Endothelial cell of umbilical vein (primary cell): ENCODE data around the gene B2M. TPM values are rescaled to one million over a fixed set of nuclear protein-coding genes. Genes with fewer than 3 reads are reported as not detected.
"Not testable (repeated sequence)": the region's sequence is repeated elsewhere in the genome, so short reads cannot be mapped to it uniquely, and the experiment has no call there.

ENCODE experiments used
- BruUV-seq: library from RNA; stranded (reverse); fragments of 400-500 nt; replicated peaks from 2 replicates; lab custom pipeline; 2021; lab: Mats Ljungman, UMichigan
- CTCF ChIA-PET: fragments of 300-600, 350-600 bp; sonication (Branson Sonifier 250); formaldehyde crosslinking; loops from one replicate; lab custom pipeline; 2021; ENCODE audit warnings: antibody characterized with exemption, inconsistent platforms; lab: Charles Lee
- POLR2A ChIA-PET: fragments of 300-600, 350-600 bp; sonication (Branson Sonifier 250); formaldehyde crosslinking; loops from one replicate; lab custom pipeline; 2021; ENCODE audit warnings: antibody characterized with exemption, inconsistent platforms; lab: Charles Lee
- DNase-seq: peaks from one replicate; pipeline ENCODE4 v3.0.0-alpha.2; 2011; ENCODE audit warnings: low read depth, low spot score
- FAIRE-seq: peaks from 2 replicates; lab custom pipeline; 2011; peaks lifted over from hg19 to GRCh38; lab: Jason Lieb, UNC
- H2AFZ ChIP-seq: 2 replicates; pipeline ENCODE4 v1.6.0; 2012; ENCODE audit warnings: low read depth, low read length, control low read depth, inconsistent platforms
- H3K27ac ChIP-seq: 2 replicates; pipeline ENCODE4 v1.5.1; 2011; ENCODE audit warnings: low read depth, mild to moderate bottlenecking, control low read depth, low read length, moderate library complexity; ENCODE audit not compliant: insufficient read depth
- H3K27me3 ChIP-seq, 2 experiments: 2 replicates each; pipeline versions ENCODE4 v1.6.0 to v1.6.1; 2011; ENCODE audit warnings: low read length in 2 of 2, mixed read lengths in 1 of 2; ENCODE audit not compliant: control insufficient read depth in 2 of 2, insufficient read depth in 2 of 2
- H3K36me3 ChIP-seq, 2 experiments: 2 replicates in 1 of 2; 3 replicates in 1 of 2; pipeline ENCODE4 v1.5.1; 2011; ENCODE audit warnings: low read length in 2 of 2, mild to moderate bottlenecking in 1 of 2, moderate library complexity in 1 of 2; ENCODE audit not compliant: control insufficient read depth in 2 of 2, insufficient read depth in 2 of 2; ENCODE audit errors: extremely low read depth in 1 of 2
- H3K4me1 ChIP-seq: 3 replicates; pipeline ENCODE4 v1.5.1; 2011; ENCODE audit warnings: mild to moderate bottlenecking, low read length; ENCODE audit not compliant: control insufficient read depth, insufficient read depth; ENCODE audit errors: extremely low read depth
- H3K4me2 ChIP-seq: 2 replicates; pipeline ENCODE4 v1.6.1; 2011; ENCODE audit warnings: low read length, control low read depth, mixed read lengths; ENCODE audit not compliant: insufficient read depth
- H3K4me3 ChIP-seq, 3 experiments: fragments of 200-600 bp in 1 of 3; sonication (generic), shearing (Covaris generic) in 1 of 3; replicated peaks in 1 of 3; 2 replicates each; pipeline ENCODE4 v1.5.1; 2011 to 2016; ENCODE audit warnings: control low read depth in 3 of 3, low read length in 3 of 3, mild to moderate bottlenecking in 2 of 3, inconsistent platforms in 1 of 3, low read depth in 1 of 3, moderate library complexity in 1 of 3; ENCODE audit not compliant: insufficient read depth in 1 of 3
- H3K79me2 ChIP-seq: 2 replicates; pipeline ENCODE4 v1.6.0; 2012; ENCODE audit warnings: low read length, inconsistent platforms; ENCODE audit not compliant: control insufficient read depth, insufficient read depth
- H3K9ac ChIP-seq: replicated peaks from 2 replicates; pipeline ENCODE3; 2011; ENCODE audit warnings: low read length, control low read depth; ENCODE audit not compliant: insufficient read depth; ENCODE audit errors: extremely low read depth
- H3K9me1 ChIP-seq: replicated peaks from 3 replicates; pipeline ENCODE4 v1.6.0; 2011; ENCODE audit warnings: mild to moderate bottlenecking, low read length; ENCODE audit not compliant: control insufficient read depth, insufficient read depth; ENCODE audit errors: extremely low read depth
- H3K9me3 ChIP-seq: replicated peaks from 2 replicates; pipeline ENCODE4 v1.5.1; 2012; ENCODE audit warnings: low read length, inconsistent platforms; ENCODE audit not compliant: control insufficient read depth, insufficient read depth
- H4K20me1 ChIP-seq: replicated peaks from 2 replicates; pipeline ENCODE3; 2011; ENCODE audit warnings: mild to moderate bottlenecking, low read length; ENCODE audit not compliant: control insufficient read depth, insufficient read depth; ENCODE audit errors: extremely low read depth
- CTCF ChIP-seq, 2 donors: IDR thresholded peaks; 1 replicate in 1 of 2; 2 replicates in 1 of 2; pipeline ENCODE4 v1.5.1; 2011; ENCODE audit warnings: low read length in 2 of 2, mild to moderate bottlenecking in 2 of 2, moderate library complexity in 2 of 2, control low read depth in 1 of 2, inconsistent platforms in 1 of 2, low read depth in 1 of 2; ENCODE audit not compliant: insufficient read depth in 1 of 2; ENCODE audit errors: extremely low read depth in 1 of 2
- EZH2 ChIP-seq: IDR thresholded peaks from 2 replicates; pipeline ENCODE4 v1.6.1; 2012; ENCODE audit warnings: borderline replicate concordance, low read depth, mild to moderate bottlenecking, moderate library complexity, low read length, inconsistent platforms; ENCODE audit not compliant: severe bottlenecking
- FOS ChIP-seq: IDR thresholded peaks from 2 replicates; pipeline ENCODE4 v1.6.1; 2011; ENCODE audit warnings: mild to moderate bottlenecking, low read length, moderate library complexity, borderline replicate concordance; ENCODE audit not compliant: insufficient read depth
- GATA2 ChIP-seq: IDR thresholded peaks from 2 replicates; pipeline ENCODE4 v1.7.0; 2011; ENCODE audit warnings: low read depth, mild to moderate bottlenecking, moderate library complexity, mixed read lengths, low read length; ENCODE audit not compliant: insufficient read length, insufficient read depth
- JUN ChIP-seq: IDR thresholded peaks from 2 replicates; pipeline ENCODE4 v1.6.1; 2011; ENCODE audit warnings: borderline replicate concordance, low read depth; ENCODE audit not compliant: insufficient read length, insufficient read depth
- MAX ChIP-seq: IDR thresholded peaks from 2 replicates; pipeline ENCODE4 v1.6.1; 2011; ENCODE audit not compliant: insufficient read depth, insufficient read length
- MYC ChIP-seq: IDR thresholded peaks from one replicate; pipeline ENCODE4 v1.6.1; 2011; ENCODE audit warnings: mild to moderate bottlenecking, low read depth, low read length
- POLR2A ChIP-seq: IDR thresholded peaks from 2 replicates; pipeline ENCODE4 v1.6.1; 2012; ENCODE audit warnings: low read depth, mild to moderate bottlenecking, control low read depth, low read length
- POLR2AphosphoS5 ChIP-seq: IDR thresholded peaks from 2 replicates; pipeline ENCODE4 v1.6.1; 2012; ENCODE audit warnings: low read depth, mild to moderate bottlenecking, control low read depth, low read length, moderate library complexity; ENCODE audit not compliant: insufficient read depth
- dilution Hi-C: fragments of 300-500 bp; cut with MboI; formaldehyde crosslinking; loops from one replicate; pipeline ENCODE4 v1.15.0; 2019; ENCODE audit warnings: low sequenced_read_pairs; ENCODE audit not compliant: extremely low pct_ligation_motif_present
- intact Hi-C: fragments of 100-400 bp; cut with micrococcal nuclease; formaldehyde crosslinking; loops from one replicate; pipeline ENCODE4 v1.10.0; 2022
- polyA plus RNA-seq, 4 experiments: library from polyadenylated mRNA; depleted of rRNA in 3 of 4; stranded (reverse) in 3 of 4; unstranded in 1 of 4; fragments of >200 nt; gene quantifications; 2 replicates each; pipeline versions ENCODE4 v1.2.1 to v1.2.3, GENCODE V29; 2011 to 2012; ENCODE audit warnings: missing spikeins in 1 of 4
- total RNA-seq: library from RNA; stranded (reverse); gene quantifications from 2 replicates; pipeline ENCODE4 v1.2.3, GENCODE V29; 2021

B2M gene
- total and polyA plus RNA-seq, 2 donors (not counting 3 experiments of a cell fraction or from before 2014, with no cell fraction given), result 985 to 5,206 TPM

GRCh38 chr15:44720000-44720435 is 8.7 kb downstream of the B2M start:
- intact Hi-C loops, result loop anchor here (10.0 kb wide), 2 partner anchors 205 to 475 kb away; no protein-coding TSS in a partner anchor
- ChIA-PET CTCF (interaction anchor here (0.8 kb wide), 1 partner anchor 9 kb away, joined by 3 read pairs; no protein-coding TSS in a partner anchor), POLR2A (interaction anchor here (1.1 kb wide), 1 partner anchor 9 kb away, joined by 3 read pairs; the partner anchor contains the start of genes B2M and PATL2)
- BruUV-seq, FAIRE-seq, H3K27me3 ChIP-seq, H3K9ac ChIP-seq, H2AFZ ChIP-seq, H3K4me3 ChIP-seq, H4K20me1 ChIP-seq, H3K79me2 ChIP-seq, H3K27ac ChIP-seq, dilution Hi-C loops, DNase-seq, H3K9me1 ChIP-seq, H3K4me2 ChIP-seq, H3K4me1 ChIP-seq, H3K9me3 ChIP-seq: not testable (repeated sequence)
- H3K36me3 ChIP-seq, result peaks cover 15 to 24% of the 10 kb centered on the region in 2 experiments
- peak; percentile 34 for TF ChIP-seq POLR2A

GRCh38 chr15:44720460-44721176 is 9.3 kb downstream of the B2M start:
- dilution Hi-C loops (no loop called here), intact Hi-C loops (no loop called here)
- Histone ChIP-seq H3K4me3 (no peak overlapping the region), H3K36me3 (peaks cover 10 to 24% of the 10 kb centered on the region in 2 experiments), H2AFZ (no peak overlapping the region), H3K4me1 (no peaks in the 10 kb centered on the region), H3K4me2 (no peak overlapping the region), H3K27me3 (no peaks in the 10 kb centered on the region), H3K9ac (no peak overlapping the region), H3K9me1 (no peaks in the 10 kb centered on the region), H4K20me1 (no peaks in the 10 kb centered on the region), H3K9me3 (no peaks in the 10 kb centered on the region), H3K79me2 (peaks cover 2% of the 10 kb centered on the region), H3K27ac (no peak overlapping the region)
- TF ChIP-seq GATA2 (no peak), MAX (no peak), CTCF (IDR thresholded peaks at IDR 0.05; ENCODE audit: extremely low read depth in 1 of 2, insufficient read depth in 1 of 2, low read depth in 1 of 2, low read length in 2 of 2) (no peak), EZH2 (no peak), POLR2A (no peak), JUN (no peak), POLR2AphosphoS5 (no peak), FOS (no peak), MYC (no peak)
- no TSS peak for BruUV-seq
- FAIRE-seq (no peak), DNase-seq (no peak)
- ChIA-PET POLR2A (interaction anchor here (1.1 kb wide), 1 partner anchor 10 kb away, joined by 3 read pairs; the partner anchor contains the start of genes B2M and PATL2), CTCF (interaction anchor here (0.5 to 2.3 kb wide), 3 partner anchors 8 to 17 kb away, joined by 3 to 6 read pairs (median 3); partner anchors contain the start of gene TRIM69)
